GM18505 (cell line): ENCODE measurements around the gene MKNK1.

ENCODE experiments used
- ATAC-seq: cut with Tn5 transposase; IDR thresholded peaks from one replicate; pipeline ENCODE4 v1.9.1; 2021; ENCODE audit not compliant: unreplicated experiment
- POLR2A ChIP-seq: IDR thresholded peaks from 4 replicates; pipeline ENCODE4 v1.6.1; 2011; ENCODE audit warnings: borderline replicate concordance; ENCODE audit not compliant: insufficient read depth, insufficient read length; ENCODE audit errors: extremely low read depth

The MKNK1 gene

DNA sequence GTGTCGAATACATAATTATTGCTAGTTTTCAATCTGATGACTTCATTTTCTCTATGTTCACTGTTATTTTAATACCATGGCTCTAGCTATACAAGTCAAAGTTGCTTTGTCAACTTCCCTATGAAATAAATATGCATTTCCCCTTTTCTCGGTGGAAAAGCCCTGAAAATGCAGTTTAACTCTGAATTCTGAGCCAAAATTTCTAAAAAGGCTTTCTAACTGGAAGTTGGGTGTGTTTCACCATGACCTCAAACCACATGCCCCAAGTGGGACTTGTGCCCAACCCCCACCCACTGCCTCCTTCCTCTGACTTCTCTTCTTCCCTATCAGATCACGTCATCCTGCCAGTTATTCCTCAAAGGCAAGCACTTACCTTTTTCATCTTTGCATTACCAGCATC is 8.9 kb downstream of the MKNK1 start:
- no peak for ATAC-seq
- TF ChIP-seq POLR2A = no peak

DNA sequence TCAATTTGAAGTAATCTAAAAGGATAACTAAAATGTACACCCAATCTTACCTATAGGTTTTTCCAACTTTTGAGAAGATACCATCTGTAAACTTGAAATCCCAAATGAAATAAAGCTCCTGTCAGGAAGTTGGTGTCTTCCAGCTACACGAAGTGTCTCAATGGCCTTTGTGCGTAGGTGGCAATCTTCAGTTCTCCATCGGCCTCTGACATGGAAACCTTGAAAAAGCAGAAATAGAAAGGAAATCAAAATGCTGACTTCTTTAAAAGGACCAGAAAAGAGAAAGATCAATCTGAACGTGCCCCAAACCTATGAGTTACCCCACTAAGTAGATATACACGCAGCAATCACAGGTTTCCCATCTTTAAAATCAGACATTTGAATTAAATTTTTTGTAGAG is 10.0 kb downstream of the MKNK1 start:
- no peak for ATAC-seq
- TF ChIP-seq POLR2A = no peak

DNA sequence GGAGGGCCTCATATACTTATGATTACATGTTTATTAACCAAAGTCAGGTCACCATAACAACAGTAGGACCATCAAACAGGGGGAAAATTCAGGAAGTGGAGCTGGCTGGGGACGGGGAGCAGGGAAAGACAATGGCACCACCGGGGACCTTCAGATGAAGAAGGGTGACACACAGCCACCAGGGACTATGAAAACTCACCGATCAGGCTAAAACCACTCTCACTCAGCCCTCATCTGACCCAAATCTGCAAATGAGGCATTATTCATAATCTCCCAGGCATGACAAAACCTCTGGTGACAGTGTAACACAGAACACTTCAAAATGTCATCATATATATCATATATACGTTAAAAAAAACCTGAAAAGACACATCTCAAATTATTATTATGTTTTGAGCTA is 11.2 kb downstream of the MKNK1 start:
- no peak for ATAC-seq
- TF ChIP-seq POLR2A = no peak

DNA sequence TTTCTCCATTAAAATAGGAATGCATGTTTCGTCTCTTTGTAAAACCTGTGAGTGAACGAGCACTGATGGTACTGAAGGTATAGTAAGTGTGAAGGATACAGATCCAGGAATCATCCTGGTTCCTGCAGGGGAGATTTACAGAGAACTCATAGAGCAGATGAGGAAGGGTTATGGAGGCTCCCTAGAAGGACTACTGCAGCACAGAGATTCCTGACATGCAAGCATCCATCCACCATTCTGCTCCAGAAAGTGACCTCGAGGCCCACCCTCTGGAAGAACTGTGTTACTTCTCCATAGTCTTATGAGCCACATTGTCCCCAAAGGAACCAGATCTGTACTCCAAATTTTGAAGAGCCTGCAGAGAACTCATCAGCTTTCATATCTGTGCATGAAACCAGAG is 14.5 kb downstream of the MKNK1 start:
- ATAC-seq = no peak

DNA sequence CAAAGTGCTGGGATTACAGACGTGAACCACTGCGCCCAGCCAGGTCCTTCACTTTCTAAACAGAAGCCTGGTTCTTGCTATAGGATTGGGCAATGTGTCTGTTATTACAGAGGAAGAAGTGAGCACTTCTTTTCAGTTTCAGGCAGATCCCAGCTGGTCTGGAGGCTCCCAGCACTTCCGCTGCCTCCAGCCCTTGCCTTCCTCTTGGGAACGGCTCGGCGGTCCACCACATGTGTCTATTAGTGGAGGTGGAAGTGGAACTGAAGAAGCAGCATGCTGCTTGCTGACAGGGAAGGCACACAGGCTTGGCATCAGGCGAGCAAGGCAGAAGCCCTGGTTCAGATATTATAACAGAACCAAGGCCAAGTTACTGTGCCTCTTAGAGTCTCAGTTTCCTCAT is 17.0 kb downstream of the MKNK1 start:
- TF ChIP-seq POLR2A = no peak
- ATAC-seq = no peak

More for the DNA sequence above, 14.5 kb downstream of the MKNK1 start:
- no peak for TF ChIP-seq POLR2A

DNA sequence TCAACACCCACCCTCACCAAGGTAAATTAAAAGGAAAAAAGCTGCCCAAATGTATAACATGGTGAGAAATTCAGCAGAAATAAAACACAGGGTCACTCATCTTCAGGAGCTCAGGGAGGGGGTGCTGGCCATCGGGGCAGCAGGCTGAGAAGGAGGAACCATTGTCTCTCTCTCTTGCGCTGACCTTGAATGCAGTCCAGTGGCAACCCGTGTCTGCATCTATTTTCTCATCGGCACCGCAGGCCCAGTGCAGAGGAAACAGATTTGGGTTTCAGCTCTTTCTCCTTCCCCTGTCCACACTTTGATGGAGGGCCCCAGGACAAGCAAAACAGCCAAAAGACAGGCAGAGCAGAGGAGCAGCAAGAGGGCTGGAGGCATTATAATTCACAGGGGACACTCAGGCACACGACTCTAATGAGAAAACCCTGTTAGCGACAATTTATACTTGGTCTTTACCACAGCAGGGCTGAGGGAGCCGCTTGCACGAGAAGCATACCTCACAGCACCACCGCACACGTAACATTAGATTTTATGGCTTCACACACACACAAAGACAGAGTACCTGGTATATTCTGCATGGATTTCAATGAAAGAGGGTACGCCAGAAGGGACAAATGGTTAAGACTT is 18.6 kb downstream of the MKNK1 start:
- ATAC-seq = no peak
- TF ChIP-seq POLR2A = no peak

DNA sequence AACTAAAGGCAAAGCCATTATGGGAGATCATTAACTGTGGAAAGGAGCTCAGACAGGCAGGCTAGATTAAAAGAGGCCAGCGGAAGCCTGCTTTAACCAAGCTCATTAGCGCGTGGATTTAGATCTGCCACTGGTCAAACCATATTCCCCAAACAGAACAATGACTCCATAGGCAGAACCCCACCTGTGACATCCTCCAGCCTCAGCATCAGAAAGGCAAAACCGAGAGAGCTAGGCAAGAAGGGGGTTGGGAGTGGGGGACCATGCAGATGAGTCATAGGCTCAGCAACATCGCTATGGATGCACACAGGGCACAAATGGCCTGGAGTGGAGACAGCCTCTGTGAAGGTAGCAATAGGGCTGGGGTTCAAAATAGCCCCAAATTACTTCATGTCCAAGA is 20.6 kb downstream of the MKNK1 start:
- ATAC-seq = no peak
- TF ChIP-seq POLR2A = no peak

DNA sequence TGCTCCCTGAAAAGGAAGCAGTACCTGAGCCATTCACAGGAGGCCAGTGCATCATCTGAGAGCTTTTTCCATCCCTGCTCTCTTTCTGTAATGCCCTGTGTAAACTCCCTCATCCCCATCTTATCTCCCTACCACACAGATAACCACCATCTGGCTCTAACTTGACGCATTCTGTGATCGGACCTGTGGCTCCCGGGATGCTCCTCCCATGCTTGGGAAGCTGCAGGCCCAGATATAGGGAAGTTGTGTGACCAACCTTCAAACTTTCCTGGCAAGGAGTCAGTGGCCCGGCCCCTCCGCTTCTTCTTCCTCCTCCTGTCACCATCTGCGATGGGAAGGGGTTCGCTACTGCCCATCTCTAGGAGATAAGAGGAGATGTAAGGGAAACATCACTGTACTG is 21.1 kb downstream of the MKNK1 start:
- ATAC-seq = no peak
- TF ChIP-seq POLR2A = no peak

DNA sequence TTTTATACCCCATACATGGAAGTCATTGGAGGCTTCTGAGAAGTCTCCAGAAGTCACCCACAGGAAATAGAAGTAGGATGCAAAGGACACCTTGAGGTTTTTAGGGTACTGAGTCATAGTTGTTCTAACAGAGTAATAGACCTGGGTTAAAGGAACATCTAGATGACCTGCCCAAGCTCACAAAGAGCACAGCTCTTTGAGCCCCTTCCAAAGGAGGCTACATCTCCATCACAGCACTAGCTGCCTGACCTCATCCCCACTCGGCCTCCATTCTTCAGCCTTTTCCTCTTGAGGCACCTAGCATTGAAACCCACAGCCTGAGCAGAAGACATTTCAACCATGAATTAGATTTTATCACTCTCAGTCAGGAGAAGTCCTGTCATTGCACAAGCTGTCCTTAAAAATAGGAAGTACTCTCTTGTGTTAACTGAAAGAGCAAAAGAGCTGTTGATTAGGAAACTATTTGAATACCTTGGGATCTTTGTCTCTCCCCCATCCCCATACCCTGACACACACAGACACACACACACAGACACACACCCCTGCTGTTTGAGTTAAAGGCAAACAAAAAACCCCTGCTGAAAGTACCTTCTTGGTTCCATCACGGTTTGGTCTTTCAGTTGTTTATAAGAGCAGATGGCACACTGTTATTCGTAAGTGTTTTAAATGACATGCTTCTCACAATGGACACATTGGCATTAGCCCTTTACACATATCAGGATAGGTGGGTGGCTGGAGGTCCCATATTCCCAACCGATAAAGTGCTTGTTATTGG is 22.2 kb downstream of the MKNK1 start:
- TF ChIP-seq POLR2A = no peak
- no peak for ATAC-seq

DNA sequence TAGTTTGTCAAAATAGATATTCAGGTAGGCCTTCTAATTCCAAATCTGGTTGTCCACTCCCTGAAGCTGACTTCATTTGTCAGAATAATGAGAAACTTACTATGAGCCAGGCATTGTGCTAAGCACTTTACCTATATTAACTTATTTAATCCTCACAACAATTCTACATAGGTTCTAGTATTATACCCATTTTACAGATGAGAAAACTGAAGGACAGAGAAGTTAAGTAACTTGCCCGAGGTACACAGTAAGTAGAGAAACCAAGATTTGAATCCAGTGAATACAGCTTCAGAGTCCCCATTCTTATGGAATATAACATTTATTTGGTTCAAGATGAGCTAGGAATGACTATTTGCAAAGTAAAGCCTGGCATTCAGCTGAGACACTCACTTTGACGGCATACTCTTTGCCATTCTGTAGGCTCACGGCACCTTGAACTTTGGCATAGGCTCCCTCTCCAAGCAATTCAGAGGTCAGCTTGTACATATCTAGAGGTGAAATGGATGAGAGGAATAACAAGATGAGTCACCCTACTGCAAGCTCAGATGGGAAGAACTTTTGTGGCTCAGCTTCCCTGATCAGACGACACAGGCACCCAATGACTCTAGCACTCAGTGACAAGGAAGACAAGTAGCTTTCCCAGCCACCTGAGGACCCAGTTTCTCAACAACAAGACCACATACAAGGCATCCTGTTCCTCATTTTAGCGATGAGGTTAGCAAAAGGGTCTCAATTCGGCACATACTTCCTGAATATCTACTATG is 23.7 kb downstream of the MKNK1 start:
- TF ChIP-seq POLR2A = no peak

DNA sequence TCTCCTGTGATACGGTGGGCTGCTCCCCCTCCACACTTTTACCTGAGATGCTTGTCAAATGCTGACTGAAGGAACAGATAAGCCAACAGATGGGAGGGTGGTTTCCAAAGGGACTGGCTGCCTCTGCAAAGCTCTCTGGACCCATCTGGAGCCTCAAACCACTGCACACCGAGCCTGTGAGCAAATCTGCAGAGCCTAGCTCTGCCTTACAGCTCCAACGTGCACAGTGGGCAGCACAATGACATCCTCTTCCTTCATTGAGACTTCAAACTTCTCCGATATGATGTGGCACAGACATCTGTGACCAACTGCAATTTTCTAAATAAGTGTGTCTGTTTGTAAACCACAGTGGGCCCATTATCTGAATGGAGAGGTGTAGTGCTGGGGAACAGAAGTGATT is 26.4 kb downstream of the MKNK1 start:
- no peak for TF ChIP-seq POLR2A
- no peak for ATAC-seq

More for the DNA sequence above, 23.7 kb downstream of the MKNK1 start:
- no peak for ATAC-seq

DNA sequence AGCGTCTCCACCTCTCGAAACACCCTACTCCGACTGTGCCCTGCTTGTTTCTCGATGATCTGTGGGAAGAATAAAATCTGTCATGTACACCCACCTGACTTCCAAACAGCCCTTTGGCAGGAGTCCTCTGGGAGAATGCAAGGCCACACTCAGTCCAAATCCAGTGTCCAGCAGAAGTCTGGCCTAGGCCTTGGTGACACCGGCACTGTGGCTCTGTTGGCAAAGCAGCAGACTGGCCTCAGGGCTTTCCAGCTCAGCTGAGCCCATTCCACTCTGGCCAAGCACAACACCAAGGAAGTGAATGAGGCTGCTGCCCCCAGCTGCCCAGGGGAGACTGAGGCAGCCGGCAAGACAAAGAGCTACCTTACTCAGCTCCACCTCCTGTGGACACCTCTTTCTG is 27.5 kb downstream of the MKNK1 start:
- ATAC-seq = no peak

DNA sequence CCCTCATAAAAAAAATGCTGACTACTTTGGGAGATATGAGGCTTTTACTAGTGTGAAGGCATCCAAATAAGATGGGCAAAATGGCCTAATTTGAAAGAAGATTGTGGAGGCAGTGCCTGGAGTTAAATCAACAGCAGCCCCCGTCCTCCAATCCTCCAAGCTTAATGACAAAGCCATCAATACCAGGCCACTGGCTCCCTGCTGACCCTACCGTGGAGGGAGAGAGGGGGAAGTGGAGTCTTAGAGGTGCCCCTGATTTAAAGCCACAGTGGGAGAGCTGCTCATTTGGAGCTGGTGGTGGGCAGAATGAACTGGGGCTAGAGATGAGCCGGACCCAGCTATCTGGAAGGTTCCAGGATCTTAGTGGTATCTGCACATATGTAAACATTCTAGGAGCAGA is 28.3 kb downstream of the MKNK1 start:
- ATAC-seq = no peak
- TF ChIP-seq POLR2A = no peak

More for the DNA sequence above, 27.5 kb downstream of the MKNK1 start:
- TF ChIP-seq POLR2A = no peak

DNA sequence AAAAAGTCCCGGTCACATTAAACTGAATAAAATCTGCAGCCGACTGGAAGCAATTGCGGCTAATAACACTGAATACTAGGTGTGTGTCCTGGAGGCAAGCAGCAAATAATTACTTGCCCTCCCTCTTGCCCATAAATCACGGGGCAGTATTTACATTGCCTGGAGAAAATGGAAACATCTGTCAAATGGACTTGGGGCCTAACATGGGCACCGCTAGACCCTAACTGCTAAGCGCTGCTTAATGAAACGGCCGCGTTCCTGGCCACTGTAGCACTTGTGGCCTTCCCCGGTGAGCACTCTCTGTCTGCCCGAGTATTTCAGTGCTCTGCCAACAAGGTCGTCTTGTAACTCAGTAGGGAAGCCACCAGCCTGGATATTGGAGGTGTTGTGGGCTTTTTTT is 28.8 kb downstream of the MKNK1 start:
- no peak for ATAC-seq
- TF ChIP-seq POLR2A = no peak
